HG02943 (cell line): ENCODE data around the gene XPC.
A peak's percentile ranks its signal among the peaks of the same experiment; 100 is the strongest.

Experiments
- ATAC-seq: cut with Tn5 transposase; IDR thresholded peaks from one replicate; pipeline ENCODE4 v1.9.1; 2021; ENCODE audit warnings: mild to moderate bottlenecking, low read depth, moderate library complexity; ENCODE audit not compliant: unreplicated experiment

XPC gene

GRCh38 chr3:14208977-14209394 is 30.6 kb upstream of the XPC start:
- no peak for ATAC-seq

GRCh38 chr3:14208168-14208567 is 29.8 kb upstream of the XPC start:
- no peak for ATAC-seq

DNA sequence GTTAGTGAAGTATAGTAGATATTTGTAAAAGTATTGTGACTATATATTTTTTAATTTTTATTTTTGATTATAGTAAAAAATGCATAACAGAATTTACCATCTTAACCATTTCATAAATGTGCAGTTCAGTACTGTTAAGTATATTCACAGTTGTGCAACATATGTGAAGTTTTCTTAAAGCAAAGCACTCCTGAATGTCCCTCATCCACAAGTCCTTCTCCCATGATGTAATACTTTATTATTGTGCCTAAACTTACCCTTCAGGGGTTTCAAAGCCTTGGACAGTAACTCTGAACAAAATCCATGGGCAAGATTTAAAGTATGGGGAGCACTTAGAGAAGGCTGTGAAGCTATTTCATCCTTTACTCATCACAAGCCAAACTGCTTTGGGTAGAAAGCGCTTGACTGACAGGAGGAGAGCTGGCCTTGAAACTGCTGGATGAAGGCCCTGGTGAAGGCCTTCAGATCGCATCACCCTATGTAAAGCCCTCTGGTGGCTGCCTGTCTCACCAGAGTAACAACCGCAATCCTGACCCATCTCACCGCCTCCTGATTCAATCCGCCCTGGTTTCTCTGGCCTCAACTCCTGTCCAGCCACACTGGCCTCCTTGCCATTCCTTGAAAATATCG is 28.3 kb upstream of the XPC start:
- no peak for ATAC-seq

GRCh38 chr3:14204515-14205284 is 26.3 kb upstream of the XPC start:
- no peak for ATAC-seq

- ATAC-seq = no peak
Observed at GRCh38 chr3:14203521-14204079, 25.2 kb upstream of the XPC start.

DNA sequence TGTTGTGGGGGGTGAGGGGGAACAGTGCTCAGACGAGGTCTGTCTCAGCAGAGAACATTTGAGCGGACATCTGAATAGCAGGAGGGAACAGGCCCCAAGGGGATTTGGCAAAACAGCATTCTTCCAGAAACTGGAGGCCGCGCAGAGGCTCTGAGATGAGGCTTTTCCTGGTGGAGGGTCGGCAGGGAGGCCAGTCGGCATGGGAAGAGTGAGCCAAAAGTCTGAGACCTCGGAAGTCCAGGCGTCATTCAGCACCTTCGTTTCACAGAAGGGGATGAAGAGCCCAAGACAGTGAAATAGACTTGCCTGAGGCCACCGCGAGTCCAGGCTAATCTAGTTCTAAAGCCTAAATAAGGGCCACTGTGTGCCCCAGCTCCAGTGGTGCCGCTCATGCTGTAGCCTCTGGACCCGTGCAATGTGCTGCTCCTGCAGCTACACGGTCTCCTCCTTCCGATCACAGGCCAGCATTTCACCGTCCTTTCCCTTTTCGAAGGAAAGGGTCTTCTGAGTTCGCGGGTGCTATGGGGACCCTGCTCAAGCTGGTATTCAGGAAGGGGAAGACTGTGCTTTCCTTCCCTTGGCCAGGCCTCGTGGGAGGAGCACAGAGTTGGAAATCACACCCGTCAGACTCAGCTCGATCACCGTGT is 24.6 kb upstream of the XPC start:
- no peak for ATAC-seq

DNA sequence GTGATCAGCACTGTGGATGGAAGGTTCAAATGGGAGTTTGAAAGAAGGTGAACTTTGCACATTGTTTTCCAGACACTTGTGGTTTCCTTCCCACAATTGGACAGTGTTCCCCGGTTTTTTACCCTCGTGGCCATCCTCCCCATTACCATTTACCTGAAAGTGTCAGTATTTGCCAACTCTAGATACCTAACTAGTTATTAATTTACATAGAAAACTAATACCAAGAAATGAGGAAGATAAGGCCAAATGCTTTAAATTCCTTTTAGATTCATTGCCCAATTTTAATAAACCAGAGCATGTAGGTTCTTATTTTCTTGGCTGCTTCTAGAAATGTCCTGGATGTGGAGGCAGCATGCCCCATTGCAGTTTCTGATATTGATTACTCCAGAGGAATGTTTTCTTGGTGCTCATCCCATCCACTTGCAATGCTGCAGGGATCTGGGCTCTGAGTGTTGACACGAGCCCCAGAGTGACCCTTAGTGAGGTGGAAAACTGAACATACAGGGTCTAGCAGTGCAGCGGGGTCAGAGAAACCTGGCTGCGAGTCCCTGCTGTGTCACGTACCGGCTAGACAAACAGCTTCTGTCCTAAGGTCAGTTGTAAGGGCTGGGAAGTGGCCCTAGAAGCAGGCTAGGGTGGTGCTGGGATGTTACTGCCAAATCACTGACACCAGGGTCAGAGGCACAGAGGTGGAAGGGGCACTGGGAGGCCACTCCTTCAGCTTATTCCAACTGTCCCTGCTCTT is 23.7 kb upstream of the XPC start:
- ATAC-seq = no peak

DNA sequence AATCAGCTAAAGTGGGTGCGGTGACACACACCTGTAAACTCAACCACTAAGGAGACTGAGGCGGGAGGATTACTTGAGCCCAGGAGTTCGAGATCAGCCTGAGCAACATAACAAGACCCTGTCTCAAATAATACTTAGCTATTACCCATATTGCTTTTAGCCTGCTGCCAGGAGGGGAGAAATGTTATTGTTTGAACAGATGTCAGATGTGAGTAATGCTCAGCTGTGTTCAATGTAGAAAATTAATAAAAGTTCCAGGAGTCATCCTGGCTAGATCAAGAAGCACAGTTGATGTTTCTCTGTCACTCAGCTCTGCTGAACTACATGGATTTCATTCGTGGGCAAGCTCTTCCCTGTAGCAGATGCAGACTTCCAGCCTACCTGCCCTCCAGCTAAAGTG is 22.4 kb upstream of the XPC start:
- no peak for ATAC-seq

GRCh38 chr3:14200276-14200675 is 21.9 kb upstream of the XPC start:
- no peak for ATAC-seq

- ATAC-seq = no peak
Observed at GRCh38 chr3:14199641-14200040, 21.2 kb upstream of the XPC start.

DNA sequence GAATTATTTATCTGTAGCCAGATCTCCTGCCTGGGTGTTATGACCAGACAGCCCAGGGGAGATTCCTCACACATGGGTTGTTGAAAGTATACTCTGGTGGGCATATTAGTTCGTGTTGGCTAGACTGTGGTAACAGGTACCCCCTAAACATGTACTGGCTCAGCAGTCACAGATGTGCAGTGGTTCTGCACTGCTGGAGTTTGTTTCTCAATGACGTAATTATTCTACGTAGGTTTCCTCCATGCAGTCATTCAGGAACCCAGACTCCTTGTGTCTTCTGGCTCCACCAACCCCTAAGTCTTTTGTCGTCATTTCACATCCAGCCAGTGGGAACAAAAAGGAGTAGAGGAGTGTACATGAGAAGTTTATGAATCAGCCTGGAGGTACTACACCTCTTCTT is 16.5 kb upstream of the XPC start:
- ATAC-seq = no peak

- ATAC-seq = no peak
Observed at GRCh38 chr3:14188041-14188754, 9.8 kb upstream of the XPC start.

DNA sequence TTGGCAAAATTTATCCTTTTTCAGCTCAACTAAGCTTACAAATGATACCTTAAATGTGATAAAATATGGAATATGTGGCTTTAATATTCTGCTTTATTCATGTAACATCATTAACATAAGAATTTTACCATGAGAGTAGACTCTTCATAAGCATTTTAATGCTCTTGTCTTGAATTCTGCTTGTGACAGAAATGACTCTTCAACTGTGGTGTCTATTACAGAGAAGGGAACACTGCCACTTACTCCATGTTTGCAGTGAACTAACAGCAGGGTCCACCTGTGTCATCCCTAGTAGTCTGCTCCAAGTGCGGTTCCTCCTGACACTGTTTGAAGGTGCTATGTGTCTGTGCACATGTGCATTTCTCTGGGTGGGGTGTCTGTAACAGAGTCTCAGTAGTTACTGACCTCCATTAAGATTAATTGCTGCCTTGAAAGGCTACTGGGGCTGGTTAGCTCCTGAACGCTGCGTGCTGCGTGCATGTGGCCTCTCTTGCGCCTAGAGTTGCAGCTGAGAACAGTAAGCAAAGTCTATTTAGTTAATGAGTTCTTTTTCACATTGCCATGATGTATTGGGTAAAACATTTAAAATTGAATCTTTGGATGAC is 8.6 kb upstream of the XPC start:
- ATAC-seq = no peak

GRCh38 chr3:14183015-14183577 is 4.7 kb upstream of the XPC start:
- ATAC-seq = no peak

- no peak for ATAC-seq
Observed at GRCh38 chr3:14181253-14181652, 2.9 kb upstream of the XPC start.

DNA sequence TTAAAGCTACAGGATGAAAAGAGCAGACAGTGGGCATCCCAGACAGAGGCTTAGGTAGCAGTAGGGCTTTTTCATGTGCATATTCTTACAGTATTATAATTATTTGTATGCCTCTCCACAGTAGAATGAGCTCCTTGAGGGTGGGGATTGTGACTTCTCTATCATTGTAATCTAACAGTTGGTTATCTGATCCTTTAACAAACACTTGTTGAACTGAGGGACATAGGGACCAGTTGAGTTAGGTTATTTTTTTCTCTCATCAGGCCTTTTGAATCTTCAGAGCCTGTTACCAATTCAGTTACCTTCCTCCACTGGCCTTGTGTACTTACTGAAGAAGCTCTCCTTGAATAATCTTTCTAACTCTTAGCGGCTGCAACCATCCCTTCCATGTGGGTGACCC is 1.4 kb upstream of the XPC start:
- ATAC-seq = no peak

DNA sequence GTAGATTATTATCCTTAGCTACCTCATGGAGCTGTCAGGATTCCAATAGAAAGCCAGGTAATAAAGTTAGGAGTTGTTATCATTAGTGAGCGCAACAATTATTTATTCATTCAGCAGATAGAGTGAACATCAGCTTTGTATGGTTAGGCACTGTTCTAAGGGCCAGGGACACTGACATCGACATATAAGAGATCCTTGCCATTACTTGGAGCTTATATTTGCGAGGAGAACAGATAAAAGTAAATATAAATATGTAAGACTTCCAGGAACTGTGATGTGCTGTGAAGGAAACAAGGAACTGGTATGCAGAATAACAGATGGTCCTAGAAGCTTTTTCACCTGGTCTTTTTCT is 689 bp upstream of the XPC start:
- ATAC-seq = no peak

DNA sequence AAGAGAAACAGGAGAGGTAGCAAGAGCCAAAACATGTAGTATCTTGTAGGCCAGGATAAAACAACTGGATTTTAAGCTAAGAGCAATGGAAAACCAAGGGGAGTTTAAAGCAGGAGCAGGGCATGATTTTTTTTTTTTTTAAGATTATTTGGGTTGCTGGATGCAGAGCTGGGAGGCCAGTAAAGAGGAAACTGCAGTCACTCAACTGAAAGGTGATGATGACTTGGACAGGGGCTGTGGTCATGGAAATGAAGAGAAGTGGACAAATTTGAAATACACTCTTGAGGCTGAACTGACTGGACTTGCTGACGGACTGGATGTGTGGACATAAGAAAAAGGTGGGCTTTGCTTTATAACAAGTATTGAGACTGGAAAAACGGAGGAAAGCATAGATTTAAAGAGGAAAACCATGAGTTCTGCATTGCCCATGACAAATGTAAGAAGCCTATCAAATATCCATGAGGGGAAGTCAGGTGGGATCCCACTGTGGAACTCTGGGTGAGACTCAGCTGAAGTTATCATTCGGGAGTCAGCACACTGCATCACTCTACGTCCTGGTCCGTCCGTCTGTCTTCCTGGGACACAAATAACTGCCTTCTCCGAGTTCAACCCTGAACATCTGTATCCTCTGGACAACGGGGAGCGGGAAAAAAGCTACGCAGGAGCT is 688 bp downstream of the XPC start:
- peak; percentile 6 for ATAC-seq

DNA sequence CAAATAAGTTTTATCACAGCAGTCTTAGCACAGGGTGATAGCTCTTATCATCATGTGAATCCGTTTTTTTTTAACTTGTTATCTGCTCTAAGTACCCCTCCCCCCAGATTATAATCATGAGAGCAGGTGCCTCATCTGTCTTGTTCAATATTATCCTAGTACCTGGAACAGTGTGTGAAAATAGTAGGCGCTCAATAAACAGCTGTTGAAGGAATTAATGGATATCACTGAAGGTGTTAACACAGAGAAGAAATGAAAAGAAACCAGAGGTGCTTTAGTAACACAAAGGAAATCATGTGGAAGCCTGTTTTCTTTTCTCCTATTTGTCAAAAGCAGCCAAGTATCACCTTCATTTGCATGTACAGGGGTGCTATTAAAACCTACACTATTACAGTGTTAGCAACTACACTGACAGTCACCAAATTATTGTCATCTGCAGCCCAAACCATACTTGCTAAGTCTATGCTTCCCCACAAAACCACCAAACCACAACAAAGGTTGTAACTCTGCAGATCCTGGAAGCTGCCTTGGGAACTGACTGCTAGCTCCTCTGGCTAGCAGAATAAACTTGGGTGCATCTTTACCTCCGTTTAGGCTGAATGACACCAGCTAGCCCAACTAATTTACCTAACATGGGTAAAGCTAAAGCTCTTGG is 2.9 kb downstream of the XPC start:
- ATAC-seq = no peak
